ENCODE data around the gene EXOSC7. TPM values are rescaled to one million over a fixed set of nuclear protein-coding genes. Genes with fewer than 3 reads are reported as not detected.

EXOSC7 gene
- total and polyA plus RNA-seq, 2 donors (not counting 3 experiments of a cell fraction or from before 2014, with no cell fraction given): 44.5 to 53.8 TPM

DNA sequence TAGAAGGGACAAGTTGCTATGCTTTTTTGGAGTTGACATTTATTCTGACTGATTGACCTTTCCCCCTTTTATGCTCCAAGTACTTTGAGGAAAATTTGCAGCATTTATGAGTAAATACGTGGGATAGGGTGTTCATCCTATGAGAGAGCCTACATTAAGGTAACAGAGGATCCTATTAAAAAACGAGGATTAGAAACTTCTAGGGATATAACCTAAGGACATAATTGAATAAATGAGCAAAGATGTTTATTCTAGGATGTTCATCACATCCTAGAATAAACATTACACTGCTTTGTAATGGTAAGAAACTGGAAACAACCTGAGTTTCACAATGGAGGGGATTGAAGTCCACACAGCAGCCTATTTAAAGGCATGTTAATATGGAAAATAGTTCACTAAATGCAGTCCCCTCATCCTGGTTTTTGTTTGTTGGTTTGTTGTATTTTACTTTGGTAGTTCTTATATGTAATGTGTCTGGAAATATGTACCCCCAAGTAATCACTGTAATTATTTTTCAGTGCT lies 26.2 kb downstream of the EXOSC7 start:
- TF ChIP-seq CTCF (IDR thresholded peaks at IDR 0.05; ENCODE audit: extremely low read depth in 1 of 2, insufficient read depth in 1 of 2, low read depth in 1 of 2, low read length in 2 of 2) (no peak), GATA2 (IDR thresholded peaks at IDR 0.05; ENCODE audit: insufficient read depth, insufficient read length, low read depth, low read length) (no peak), JUN (IDR thresholded peaks at IDR 0.05; ENCODE audit: borderline replicate concordance, insufficient read depth, insufficient read length, low read depth) (peak; percentile 5)
- Histone ChIP-seq H4K20me1 (replicated peaks; ENCODE audit: control insufficient read depth, extremely low read depth, insufficient read depth, low read length) (no peaks in the 10 kb centered on the region), H3K4me1 (ENCODE audit: control insufficient read depth, extremely low read depth, insufficient read depth, low read length) (peaks cover 13% of the 10 kb centered on the region), H3K27ac (ENCODE audit: insufficient read depth, low read depth, low read length) (peak overlapping the region; percentile 74), H3K27me3 (ENCODE audit: control insufficient read depth in 2 of 2, insufficient read depth in 2 of 2, low read length in 2 of 2) (no peaks in the 10 kb centered on the region), H3K36me3 (ENCODE audit: control insufficient read depth in 2 of 2, extremely low read depth in 1 of 2, insufficient read depth in 2 of 2, low read length in 2 of 2) (peaks cover 10 to 13% of the 10 kb centered on the region in 2 experiments), H3K4me3 (replicated peaks in 1 of 3; ENCODE audit: insufficient read depth in 1 of 3, low read depth in 1 of 3, low read length in 3 of 3) (no peak overlapping the region), H3K4me2 (ENCODE audit: insufficient read depth, low read length) (no peak overlapping the region), H2AFZ (ENCODE audit: low read depth, low read length) (no peak overlapping the region), H3K79me2 (ENCODE audit: control insufficient read depth, insufficient read depth, low read length) (no peaks in the 10 kb centered on the region), H3K9ac (replicated peaks; ENCODE audit: extremely low read depth, insufficient read depth, low read length) (peak overlapping the region; percentile 11), H3K9me1 (replicated peaks; ENCODE audit: control insufficient read depth, extremely low read depth, insufficient read depth, low read length) (no peaks in the 10 kb centered on the region), H3K9me3 (replicated peaks; ENCODE audit: control insufficient read depth, insufficient read depth, low read length) (no peaks in the 10 kb centered on the region)
- DNase-seq (ENCODE audit: low read depth, low spot score) (peak; percentile 59), FAIRE-seq (peak; percentile 65)
- POLR2A ChIA-PET: interaction anchor here (1.3 kb wide), 1 partner anchor 10 kb away, joined by 4 read pairs; no protein-coding TSS in a partner anchor
- CTCF ChIA-PET: interaction anchor here (1.0 to 3.5 kb wide), 4 partner anchors 9 to 469 kb away, joined by 3 to 16 read pairs (median 10); partner anchors contain the start of genes EXOSC7 and ZDHHC3
- dilution Hi-C loops (cut with MboI; ENCODE audit: extremely low pct_ligation_motif_present, low sequenced_read_pairs) (no loop called here), intact Hi-C loops (cut with micrococcal nuclease) (no loop called here)
- BruUV-seq (replicated peaks): no TSS peak

- no peak for FAIRE-seq
- Histone ChIP-seq H3K79me2 (ENCODE audit: control insufficient read depth, insufficient read depth, low read length) (no peaks in the 10 kb centered on the region), H3K4me1 (ENCODE audit: control insufficient read depth, extremely low read depth, insufficient read depth, low read length) (peaks cover 13% of the 10 kb centered on the region), H3K36me3 (ENCODE audit: control insufficient read depth in 2 of 2, extremely low read depth in 1 of 2, insufficient read depth in 2 of 2, low read length in 2 of 2) (peaks cover 6 to 10% of the 10 kb centered on the region in 2 experiments), H3K9me1 (replicated peaks; ENCODE audit: control insufficient read depth, extremely low read depth, insufficient read depth, low read length) (no peaks in the 10 kb centered on the region), H2AFZ (ENCODE audit: low read depth, low read length) (no peak overlapping the region), H3K4me3 (replicated peaks in 1 of 3; ENCODE audit: insufficient read depth in 1 of 3, low read depth in 1 of 3, low read length in 3 of 3) (no peak overlapping the region), H3K9me3 (replicated peaks; ENCODE audit: control insufficient read depth, insufficient read depth, low read length) (no peaks in the 10 kb centered on the region), H3K27me3 (ENCODE audit: control insufficient read depth in 2 of 2, insufficient read depth in 2 of 2, low read length in 2 of 2) (no peaks in the 10 kb centered on the region), H3K9ac (replicated peaks; ENCODE audit: extremely low read depth, insufficient read depth, low read length) (peak overlapping the region; percentile 11), H3K27ac (ENCODE audit: insufficient read depth, low read depth, low read length) (peak overlapping the region; percentile 74), H4K20me1 (replicated peaks; ENCODE audit: control insufficient read depth, extremely low read depth, insufficient read depth, low read length) (no peaks in the 10 kb centered on the region), H3K4me2 (ENCODE audit: insufficient read depth, low read length) (no peak overlapping the region)
- intact Hi-C loops (cut with micrococcal nuclease): no loop called here
- no peak for DNase-seq (ENCODE audit: low read depth, low spot score)
- CTCF ChIA-PET: interaction anchor here (3.4 to 3.5 kb wide), 2 partner anchors 9 to 10 kb away, joined by 15 to 16 read pairs; no protein-coding TSS in a partner anchor
- BruUV-seq (replicated peaks): no TSS peak
- dilution Hi-C loops (cut with MboI; ENCODE audit: extremely low pct_ligation_motif_present, low sequenced_read_pairs): no loop called here
- TF ChIP-seq EZH2 (IDR thresholded peaks at IDR 0.05; ENCODE audit: borderline replicate concordance, low read depth, low read length, severe bottlenecking) (no peak), GATA2 (IDR thresholded peaks at IDR 0.05; ENCODE audit: insufficient read depth, insufficient read length, low read depth, low read length) (no peak), POLR2AphosphoS5 (IDR thresholded peaks at IDR 0.05; ENCODE audit: insufficient read depth, low read depth, low read length) (no peak), POLR2A (IDR thresholded peaks at IDR 0.05; ENCODE audit: low read depth, low read length) (no peak), MYC (IDR thresholded peaks at IDR 0.05; ENCODE audit: low read depth, low read length) (no peak), FOS (IDR thresholded peaks at IDR 0.05; ENCODE audit: borderline replicate concordance, insufficient read depth, low read length) (no peak), CTCF (IDR thresholded peaks at IDR 0.05; ENCODE audit: extremely low read depth in 1 of 2, insufficient read depth in 1 of 2, low read depth in 1 of 2, low read length in 2 of 2) (no peak), JUN (IDR thresholded peaks at IDR 0.05; ENCODE audit: borderline replicate concordance, insufficient read depth, insufficient read length, low read depth) (no peak)
- TF ChIP-seq, protein P1, sequence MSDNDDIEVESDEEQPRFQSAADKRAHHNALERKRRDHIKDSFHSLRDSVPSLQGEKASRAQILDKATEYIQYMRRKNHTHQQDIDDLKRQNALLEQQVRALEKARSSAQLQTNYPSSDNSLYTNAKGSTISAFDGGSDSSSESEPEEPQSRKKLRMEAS (IDR thresholded peaks at IDR 0.05; ENCODE audit: insufficient read depth, insufficient read length): no peak
- POLR2A ChIA-PET: interaction anchor here (1.3 kb wide), 1 partner anchor 9 kb away, joined by 4 read pairs; no protein-coding TSS in a partner anchor
These were observed 26.7 kb downstream of the EXOSC7 start for GRCh38 chr3:45002720-45003119.

All from endothelial cell of umbilical vein (primary cell).